GM23338 (cell line): ENCODE data around the gene SDR39U1. TPM values are rescaled to one million over a fixed set of nuclear protein-coding genes. Genes with fewer than 3 reads are reported as not detected.

ENCODE experiments used
- ATAC-seq: fragments of 200-7000 bp; cut with Tn5 transposase; 3 replicates; pipeline ENCODE4 v1.9.1; 2020
- DNase-seq: peaks from one replicate; pipeline ENCODE4 v3.0.0-alpha.2; 2015; ENCODE audit warnings: low spot score
- H2AFZ ChIP-seq: fragments of 200-600 bp; sonication (generic); 2 replicates; pipeline ENCODE4 v1.8.0; 2016; ENCODE audit warnings: antibody characterized with exemption, mild to moderate bottlenecking, moderate library complexity
- H3F3A ChIP-seq: fragments of 200-600 bp; sonication (generic); replicated peaks from 2 replicates; pipeline ENCODE4 v1.8.0; 2017; ENCODE audit warnings: antibody characterized with exemption, mixed run types, low read depth
- H3K27ac ChIP-seq: fragments of 200-600 bp; sonication (generic); 2 replicates; pipeline ENCODE4 v1.6.1; 2016; ENCODE audit warnings: low read depth
- H3K27me3 ChIP-seq: fragments of 200-600 bp; sonication (generic); 2 replicates; pipeline ENCODE4 v1.8.0; 2016; ENCODE audit warnings: mild to moderate bottlenecking, mixed run types, moderate library complexity; ENCODE audit not compliant: insufficient read depth
- H3K36me3 ChIP-seq: fragments of 200-600 bp; sonication (generic); 2 replicates; pipeline ENCODE4 v1.8.0; 2016; ENCODE audit warnings: mild to moderate bottlenecking; ENCODE audit not compliant: insufficient read depth
- H3K4me1 ChIP-seq: fragments of 200-600 bp; sonication (generic); 2 replicates; pipeline ENCODE4 v1.8.0; 2016; ENCODE audit warnings: mild to moderate bottlenecking, moderate library complexity; ENCODE audit not compliant: insufficient read depth
- H3K4me2 ChIP-seq: fragments of 200-600 bp; sonication (generic); 2 replicates; pipeline ENCODE4 v1.7.1; 2017; ENCODE audit warnings: mixed run types
- H3K4me3 ChIP-seq: fragments of 200-600 bp; sonication (generic); 2 replicates; pipeline ENCODE4 v1.6.1; 2016; ENCODE audit warnings: mixed run types
- H3K79me2 ChIP-seq: fragments of 200-600 bp; sonication (generic); replicated peaks from 2 replicates; pipeline ENCODE4 v1.8.0; 2017; ENCODE audit warnings: mild to moderate bottlenecking; ENCODE audit not compliant: insufficient read depth
- H3K9me2 ChIP-seq: fragments of 200-600 bp; sonication (generic); 2 replicates; pipeline ENCODE4 v1.8.0; 2017; ENCODE audit not compliant: insufficient read depth
- H4K20me1 ChIP-seq: fragments of 200-600 bp; sonication (generic); replicated peaks from 2 replicates; pipeline ENCODE4 v1.8.0; 2017; ENCODE audit warnings: mild to moderate bottlenecking; ENCODE audit not compliant: insufficient read depth
- H3K27ac Mint-ChIP-seq: 2 replicates; pipeline ENCODE4 v1.8.0; 2020; ENCODE audit warnings: inconsistent platforms, mild to moderate bottlenecking, moderate library complexity, mixed read lengths
- H3K27me3 Mint-ChIP-seq: 3 replicates; pipeline ENCODE4 v1.8.0; 2022; ENCODE audit warnings: low read depth, mild to moderate bottlenecking, moderate library complexity, mixed read lengths, inconsistent platforms; ENCODE audit not compliant: insufficient read depth, poor library complexity
- H3K36me3 Mint-ChIP-seq: 3 replicates; pipeline ENCODE4 v1.8.0; 2021; ENCODE audit warnings: low read depth, mild to moderate bottlenecking, inconsistent platforms, moderate library complexity, mixed read lengths
- H3K4me1 Mint-ChIP-seq: 3 replicates; pipeline ENCODE4 v1.8.0; 2020; ENCODE audit warnings: mild to moderate bottlenecking, inconsistent platforms, mixed read lengths
- H3K4me3 Mint-ChIP-seq: 3 replicates; pipeline ENCODE4 v1.8.0; 2021; ENCODE audit warnings: moderate library complexity, mild to moderate bottlenecking, inconsistent platforms, mixed read lengths
- H3K9me3 Mint-ChIP-seq: 3 replicates; pipeline ENCODE4 v1.8.0; 2020; ENCODE audit warnings: moderate library complexity, mild to moderate bottlenecking, inconsistent platforms, mixed read lengths
- CREB1 ChIP-seq: fragments of 250-450 bp; sonication (Bioruptor Pico); IDR thresholded peaks from 2 replicates; pipeline ENCODE4 v1.5.0; 2020; ENCODE audit warnings: low read depth, mild to moderate bottlenecking, moderate library complexity
- EZH2 ChIP-seq: fragments of 200-600 bp; sonication (generic); IDR thresholded peaks from one replicate; pipeline ENCODE4 v1.8.0; 2017; ENCODE audit warnings: antibody characterized with exemption, mild to moderate bottlenecking, low read depth; ENCODE audit not compliant: unreplicated experiment
- EZH2phosphoT487 ChIP-seq: fragments of 200-600 bp; sonication (generic); IDR thresholded peaks from one replicate; pipeline ENCODE4 v1.8.1; 2018; ENCODE audit warnings: antibody characterized with exemption; ENCODE audit not compliant: unreplicated experiment
- JUNB ChIP-seq: IDR thresholded peaks from one replicate; pipeline ENCODE4 v1.6.1; 2016; ENCODE audit warnings: antibody characterized with exemption; ENCODE audit not compliant: unreplicated experiment
- NANOG ChIP-seq: IDR thresholded peaks from 2 replicates; pipeline ENCODE4 v1.6.1; 2016; ENCODE audit warnings: antibody characterized with exemption, borderline replicate concordance
- POLR2AphosphoS5 ChIP-seq: IDR thresholded peaks from 2 replicates; pipeline ENCODE4 v1.6.1; 2016; ENCODE audit warnings: antibody characterized with exemption, low read depth
- STAT1 ChIP-seq: IDR thresholded peaks from one replicate; pipeline ENCODE4 v1.6.1; 2016; ENCODE audit warnings: antibody characterized with exemption; ENCODE audit not compliant: unreplicated experiment
- ZNF114 ChIP-seq: fragments of 250-450 bp; sonication (Bioruptor Pico); IDR thresholded peaks from 2 replicates; pipeline ENCODE4 v1.5.0; 2020; ENCODE audit warnings: mild to moderate bottlenecking, moderate library complexity
- ZNF331 ChIP-seq: fragments of 250-450 bp; sonication (Bioruptor Pico); IDR thresholded peaks from 2 replicates; pipeline ENCODE4 v1.5.0; 2020; ENCODE audit warnings: low read depth, mild to moderate bottlenecking, moderate library complexity
- polyA plus RNA-seq: library from polyadenylated mRNA; unstranded; fragments of >200 nt; fragmentation: Nextera tagmentation; extraction: Ambion mirVana; gene quantifications from 2 replicates; pipeline ENCODE4 v1.2.1, GENCODE V29; 2016
- total RNA-seq: library from RNA; depleted of rRNA; stranded (reverse); fragments of >200 nt; shearing (Covaris generic); gene quantifications from 2 replicates; pipeline ENCODE4 v1.2.3, GENCODE V29; 2014
- TF ChIP-seq, protein P1 (sequence below), 2 experiments: fragments of 200-600 bp in 1 of 2; sonication (generic) in 1 of 2; conservative IDR thresholded peaks; 2 replicates each; pipeline versions ENCODE4 v1.5.1 to v1.6.1; 2016 to 2017; ENCODE audit warnings: antibody characterized with exemption in 2 of 2, low read depth in 2 of 2, mild to moderate bottlenecking in 2 of 2, moderate library complexity in 1 of 2
- TF ChIP-seq, protein P2 (sequence below): IDR thresholded peaks from 2 replicates; pipeline ENCODE4 v1.6.1; 2016; ENCODE audit warnings: antibody characterized with exemption
- TF ChIP-seq, protein P3 (sequence below): IDR thresholded peaks from one replicate; pipeline ENCODE4 v1.6.1; 2018; ENCODE audit warnings: antibody characterized with exemption; ENCODE audit not compliant: unreplicated experiment
- TF ChIP-seq, protein P4 (sequence below): fragments of 250-450 bp; sonication (Bioruptor Pico); IDR thresholded peaks from 2 replicates; pipeline ENCODE4 v1.5.0; 2020; ENCODE audit warnings: mild to moderate bottlenecking, moderate library complexity

Gene SDR39U1
- total and polyA plus RNA-seq, 2 experiments from 2014 or later: 22.9 to 66.5 TPM

DNA sequence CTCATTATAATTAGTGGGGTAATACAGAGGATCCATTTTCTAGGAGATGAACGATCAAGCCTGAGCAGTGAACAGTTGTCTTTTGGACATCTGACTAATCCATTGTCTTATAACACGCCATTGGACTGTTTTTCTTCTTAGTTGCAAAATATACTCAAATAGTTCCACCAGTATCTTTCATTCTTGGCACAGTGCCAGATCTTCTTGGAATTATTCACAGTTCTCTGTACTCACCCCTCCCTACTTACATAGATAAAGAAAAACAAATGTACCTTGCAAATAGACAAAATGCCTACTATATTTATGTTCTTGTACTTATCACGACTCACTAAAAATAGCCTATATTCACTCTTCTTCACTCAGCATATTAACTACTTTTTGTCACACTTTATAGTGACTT is 16.9 kb downstream of the SDR39U1 start:
- ATAC-seq: no peak
- H3K36me3 Mint-ChIP-seq: no peaks in the 10 kb centered on the region

More for the DNA sequence above, 16.9 kb downstream of the SDR39U1 start:
- H3K27ac ChIP-seq: no peak overlapping the region
- no peak overlapping the region for H3K4me3 ChIP-seq
- peaks cover 15% of the 10 kb centered on the region for H3K4me1 Mint-ChIP-seq
- H3K27ac Mint-ChIP-seq: no peak overlapping the region
- H3K9me3 Mint-ChIP-seq: no peaks in the 10 kb centered on the region
- H3K4me3 Mint-ChIP-seq: no peak overlapping the region
- no peaks in the 10 kb centered on the region for H4K20me1 ChIP-seq
- no peak overlapping the region for H3K4me2 ChIP-seq
- no peak for TF ChIP-seq EZH2
- no peak for TF ChIP-seq ZNF114 (CRISPR knock-in tag)
- TF ChIP-seq, protein P1, sequence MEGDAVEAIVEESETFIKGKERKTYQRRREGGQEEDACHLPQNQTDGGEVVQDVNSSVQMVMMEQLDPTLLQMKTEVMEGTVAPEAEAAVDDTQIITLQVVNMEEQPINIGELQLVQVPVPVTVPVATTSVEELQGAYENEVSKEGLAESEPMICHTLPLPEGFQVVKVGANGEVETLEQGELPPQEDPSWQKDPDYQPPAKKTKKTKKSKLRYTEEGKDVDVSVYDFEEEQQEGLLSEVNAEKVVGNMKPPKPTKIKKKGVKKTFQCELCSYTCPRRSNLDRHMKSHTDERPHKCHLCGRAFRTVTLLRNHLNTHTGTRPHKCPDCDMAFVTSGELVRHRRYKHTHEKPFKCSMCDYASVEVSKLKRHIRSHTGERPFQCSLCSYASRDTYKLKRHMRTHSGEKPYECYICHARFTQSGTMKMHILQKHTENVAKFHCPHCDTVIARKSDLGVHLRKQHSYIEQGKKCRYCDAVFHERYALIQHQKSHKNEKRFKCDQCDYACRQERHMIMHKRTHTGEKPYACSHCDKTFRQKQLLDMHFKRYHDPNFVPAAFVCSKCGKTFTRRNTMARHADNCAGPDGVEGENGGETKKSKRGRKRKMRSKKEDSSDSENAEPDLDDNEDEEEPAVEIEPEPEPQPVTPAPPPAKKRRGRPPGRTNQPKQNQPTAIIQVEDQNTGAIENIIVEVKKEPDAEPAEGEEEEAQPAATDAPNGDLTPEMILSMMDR (conservative IDR thresholded peaks at IDR 0.05; ENCODE audit: low read depth in 2 of 2): no peak
- TF ChIP-seq EZH2phosphoT487: no peak
- TF ChIP-seq, protein P2, sequence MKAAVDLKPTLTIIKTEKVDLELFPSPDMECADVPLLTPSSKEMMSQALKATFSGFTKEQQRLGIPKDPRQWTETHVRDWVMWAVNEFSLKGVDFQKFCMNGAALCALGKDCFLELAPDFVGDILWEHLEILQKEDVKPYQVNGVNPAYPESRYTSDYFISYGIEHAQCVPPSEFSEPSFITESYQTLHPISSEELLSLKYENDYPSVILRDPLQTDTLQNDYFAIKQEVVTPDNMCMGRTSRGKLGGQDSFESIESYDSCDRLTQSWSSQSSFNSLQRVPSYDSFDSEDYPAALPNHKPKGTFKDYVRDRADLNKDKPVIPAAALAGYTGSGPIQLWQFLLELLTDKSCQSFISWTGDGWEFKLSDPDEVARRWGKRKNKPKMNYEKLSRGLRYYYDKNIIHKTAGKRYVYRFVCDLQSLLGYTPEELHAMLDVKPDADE: no peak
- TF ChIP-seq CREB1 (CRISPR knock-in tag): no peak
- no peak for TF ChIP-seq STAT1
- TF ChIP-seq, protein P3, sequence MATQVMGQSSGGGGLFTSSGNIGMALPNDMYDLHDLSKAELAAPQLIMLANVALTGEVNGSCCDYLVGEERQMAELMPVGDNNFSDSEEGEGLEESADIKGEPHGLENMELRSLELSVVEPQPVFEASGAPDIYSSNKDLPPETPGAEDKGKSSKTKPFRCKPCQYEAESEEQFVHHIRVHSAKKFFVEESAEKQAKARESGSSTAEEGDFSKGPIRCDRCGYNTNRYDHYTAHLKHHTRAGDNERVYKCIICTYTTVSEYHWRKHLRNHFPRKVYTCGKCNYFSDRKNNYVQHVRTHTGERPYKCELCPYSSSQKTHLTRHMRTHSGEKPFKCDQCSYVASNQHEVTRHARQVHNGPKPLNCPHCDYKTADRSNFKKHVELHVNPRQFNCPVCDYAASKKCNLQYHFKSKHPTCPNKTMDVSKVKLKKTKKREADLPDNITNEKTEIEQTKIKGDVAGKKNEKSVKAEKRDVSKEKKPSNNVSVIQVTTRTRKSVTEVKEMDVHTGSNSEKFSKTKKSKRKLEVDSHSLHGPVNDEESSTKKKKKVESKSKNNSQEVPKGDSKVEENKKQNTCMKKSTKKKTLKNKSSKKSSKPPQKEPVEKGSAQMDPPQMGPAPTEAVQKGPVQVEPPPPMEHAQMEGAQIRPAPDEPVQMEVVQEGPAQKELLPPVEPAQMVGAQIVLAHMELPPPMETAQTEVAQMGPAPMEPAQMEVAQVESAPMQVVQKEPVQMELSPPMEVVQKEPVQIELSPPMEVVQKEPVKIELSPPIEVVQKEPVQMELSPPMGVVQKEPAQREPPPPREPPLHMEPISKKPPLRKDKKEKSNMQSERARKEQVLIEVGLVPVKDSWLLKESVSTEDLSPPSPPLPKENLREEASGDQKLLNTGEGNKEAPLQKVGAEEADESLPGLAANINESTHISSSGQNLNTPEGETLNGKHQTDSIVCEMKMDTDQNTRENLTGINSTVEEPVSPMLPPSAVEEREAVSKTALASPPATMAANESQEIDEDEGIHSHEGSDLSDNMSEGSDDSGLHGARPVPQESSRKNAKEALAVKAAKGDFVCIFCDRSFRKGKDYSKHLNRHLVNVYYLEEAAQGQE: no peak
- no peak for TF ChIP-seq JUNB
- TF ChIP-seq POLR2AphosphoS5: no peak
- TF ChIP-seq NANOG: no peak
- TF ChIP-seq, protein P4, sequence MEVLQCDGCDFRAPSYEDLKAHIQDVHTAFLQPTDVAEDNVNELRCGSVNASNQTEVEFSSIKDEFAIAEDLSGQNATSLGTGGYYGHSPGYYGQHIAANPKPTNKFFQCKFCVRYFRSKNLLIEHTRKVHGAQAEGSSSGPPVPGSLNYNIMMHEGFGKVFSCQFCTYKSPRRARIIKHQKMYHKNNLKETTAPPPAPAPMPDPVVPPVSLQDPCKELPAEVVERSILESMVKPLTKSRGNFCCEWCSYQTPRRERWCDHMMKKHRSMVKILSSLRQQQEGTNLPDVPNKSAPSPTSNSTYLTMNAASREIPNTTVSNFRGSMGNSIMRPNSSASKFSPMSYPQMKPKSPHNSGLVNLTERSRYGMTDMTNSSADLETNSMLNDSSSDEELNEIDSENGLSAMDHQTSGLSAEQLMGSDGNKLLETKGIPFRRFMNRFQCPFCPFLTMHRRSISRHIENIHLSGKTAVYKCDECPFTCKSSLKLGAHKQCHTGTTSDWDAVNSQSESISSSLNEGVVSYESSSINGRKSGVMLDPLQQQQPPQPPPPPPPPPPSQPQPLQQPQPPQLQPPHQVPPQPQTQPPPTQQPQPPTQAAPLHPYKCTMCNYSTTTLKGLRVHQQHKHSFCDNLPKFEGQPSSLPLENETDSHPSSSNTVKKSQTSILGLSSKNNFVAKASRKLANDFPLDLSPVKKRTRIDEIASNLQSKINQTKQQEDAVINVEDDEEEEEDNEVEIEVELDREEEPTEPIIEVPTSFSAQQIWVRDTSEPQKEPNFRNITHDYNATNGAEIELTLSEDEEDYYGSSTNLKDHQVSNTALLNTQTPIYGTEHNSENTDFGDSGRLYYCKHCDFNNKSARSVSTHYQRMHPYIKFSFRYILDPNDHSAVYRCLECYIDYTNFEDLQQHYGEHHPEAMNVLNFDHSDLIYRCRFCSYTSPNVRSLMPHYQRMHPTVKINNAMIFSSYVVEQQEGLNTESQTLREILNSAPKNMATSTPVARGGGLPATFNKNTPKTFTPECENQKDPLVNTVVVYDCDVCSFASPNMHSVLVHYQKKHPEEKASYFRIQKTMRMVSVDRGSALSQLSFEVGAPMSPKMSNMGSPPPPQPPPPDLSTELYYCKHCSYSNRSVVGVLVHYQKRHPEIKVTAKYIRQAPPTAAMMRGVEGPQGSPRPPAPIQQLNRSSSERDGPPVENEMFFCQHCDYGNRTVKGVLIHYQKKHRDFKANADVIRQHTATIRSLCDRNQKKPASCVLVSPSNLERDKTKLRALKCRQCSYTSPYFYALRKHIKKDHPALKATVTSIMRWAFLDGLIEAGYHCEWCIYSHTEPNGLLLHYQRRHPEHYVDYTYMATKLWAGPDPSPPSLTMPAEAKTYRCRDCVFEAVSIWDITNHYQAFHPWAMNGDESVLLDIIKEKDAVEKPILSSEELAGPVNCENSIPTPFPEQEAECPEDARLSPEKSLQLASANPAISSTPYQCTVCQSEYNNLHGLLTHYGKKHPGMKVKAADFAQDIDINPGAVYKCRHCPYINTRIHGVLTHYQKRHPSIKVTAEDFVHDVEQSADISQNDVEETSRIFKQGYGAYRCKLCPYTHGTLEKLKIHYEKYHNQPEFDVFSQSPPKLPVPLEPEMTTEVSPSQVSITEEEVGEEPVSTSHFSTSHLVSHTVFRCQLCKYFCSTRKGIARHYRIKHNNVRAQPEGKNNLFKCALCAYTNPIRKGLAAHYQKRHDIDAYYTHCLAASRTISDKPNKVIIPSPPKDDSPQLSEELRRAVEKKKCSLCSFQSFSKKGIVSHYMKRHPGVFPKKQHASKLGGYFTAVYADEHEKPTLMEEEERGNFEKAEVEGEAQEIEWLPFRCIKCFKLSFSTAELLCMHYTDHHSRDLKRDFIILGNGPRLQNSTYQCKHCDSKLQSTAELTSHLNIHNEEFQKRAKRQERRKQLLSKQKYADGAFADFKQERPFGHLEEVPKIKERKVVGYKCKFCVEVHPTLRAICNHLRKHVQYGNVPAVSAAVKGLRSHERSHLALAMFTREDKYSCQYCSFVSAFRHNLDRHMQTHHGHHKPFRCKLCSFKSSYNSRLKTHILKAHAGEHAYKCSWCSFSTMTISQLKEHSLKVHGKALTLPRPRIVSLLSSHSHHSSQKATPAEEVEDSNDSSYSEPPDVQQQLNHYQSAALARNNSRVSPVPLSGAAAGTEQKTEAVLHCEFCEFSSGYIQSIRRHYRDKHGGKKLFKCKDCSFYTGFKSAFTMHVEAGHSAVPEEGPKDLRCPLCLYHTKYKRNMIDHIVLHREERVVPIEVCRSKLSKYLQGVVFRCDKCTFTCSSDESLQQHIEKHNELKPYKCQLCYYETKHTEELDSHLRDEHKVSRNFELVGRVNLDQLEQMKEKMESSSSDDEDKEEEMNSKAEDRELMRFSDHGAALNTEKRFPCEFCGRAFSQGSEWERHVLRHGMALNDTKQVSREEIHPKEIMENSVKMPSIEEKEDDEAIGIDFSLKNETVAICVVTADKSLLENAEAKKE (CRISPR knock-in tag): no peak
- TF ChIP-seq ZNF331 (CRISPR knock-in tag): no peak
- peaks cover 12% of the 10 kb centered on the region for H3K27me3 Mint-ChIP-seq
- no peaks in the 10 kb centered on the region for H3K79me2 ChIP-seq
- H3K36me3 ChIP-seq: no peaks in the 10 kb centered on the region
- H3K9me2 ChIP-seq: no peaks in the 10 kb centered on the region
- H3F3A ChIP-seq: 0 out of 2 replicates have a peak, but pooled peaks cover 4% of the 10 kb centered on the region
- H2AFZ ChIP-seq: no peak overlapping the region
- H3K27me3 ChIP-seq: peaks cover 49% of the 10 kb centered on the region
- H3K4me1 ChIP-seq: peaks cover 10% of the 10 kb centered on the region
- no peak for DNase-seq
